Aorta (tissue), 4 donors: Measurements from ENCODE around the gene AOX1. TPM values are rescaled to one million over a fixed set of nuclear protein-coding genes. Genes with fewer than 3 reads are reported as not detected.

ENCODE experiments used
- polyA plus RNA-seq, 2 donors: library from polyadenylated mRNA; stranded (reverse); fragments of 200-250 nt; gene quantifications; one replicate each; pipeline ENCODE4 v1.2.3, GENCODE V29; 2013
- total RNA-seq, 2 donors: library from RNA; stranded (reverse); fragmentation: NEBNext Ultra II Directional; extraction: Animal tissue kit (Norgen Biotek cat#: 25700); gene quantifications; one replicate each; pipeline ENCODE4 v1.2.1, GENCODE V29; 2021
- donor health status: healthy with polysubstance abuse.
- donor health status: Bipolar disorder and iron deficiency.
- donor health status: DM: no; HTN: no; CAD: no.
- donor health status: DM: yes; HTN: yes; CAD: no.

The AOX1 gene
- total and polyA plus RNA-seq, 4 donors = 6.9 to 65.5 (median 36.1) TPM

Other genes with a start within 250 kb of the AOX1 start
- gene KCTD18, start 75.9 kb upstream of the AOX1 start, total RNA-seq = 10 to 100 TPM; 13.9 to 14.4 TPM
- gene KCTD18, start 75.9 kb upstream of the AOX1 start, polyA plus RNA-seq = 10 to 100 TPM; 16.4 to 19.9 TPM
- 1 to 10 TPM; 1.7 to 3.2 TPM for gene SGO2, start 59.8 kb upstream of the AOX1 start, total RNA-seq
- 1 to 10 TPM in 1 of 2 donors, under 1 TPM in 1; 1.00 to 1.3 TPM for gene SGO2, start 59.8 kb upstream of the AOX1 start, polyA plus RNA-seq
- 100 to 1,000 TPM; 193 to 250 TPM for gene BZW1, start 225.9 kb downstream of the AOX1 start, total RNA-seq
- gene BZW1, start 225.9 kb downstream of the AOX1 start, polyA plus RNA-seq = 10 to 100 TPM; 73.1 to 78.6 TPM